ENCODE results near the gene FAAP24. TPM values are rescaled to one million over a fixed set of nuclear protein-coding genes. Genes with fewer than 3 reads are reported as not detected.

The FAAP24 gene
- total and polyA plus RNA-seq, 8 donors: 0.92 to 2.4 (median 1.7) TPM; not detected in 4

DNA sequence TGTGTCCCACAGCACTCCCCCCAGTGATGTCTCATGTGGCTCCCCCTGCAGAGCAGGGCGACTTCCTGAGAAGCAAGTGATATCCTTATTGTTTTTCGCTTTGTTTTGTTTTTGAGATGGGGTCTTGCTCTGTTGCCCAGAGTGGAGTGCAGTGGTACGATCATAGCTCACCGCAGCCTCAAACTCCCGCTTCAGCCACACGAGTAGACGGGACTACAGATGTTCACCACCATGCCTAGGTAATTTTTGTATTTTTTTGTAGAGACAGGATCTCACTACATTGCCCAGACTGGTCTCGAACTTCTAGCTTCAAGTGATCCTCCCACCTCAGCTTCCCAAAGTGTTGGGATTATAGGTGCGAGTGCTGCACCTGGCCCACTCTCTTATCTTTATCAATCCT is 5.3 kb upstream of the FAAP24 start:
- Histone ChIP-seq H3K36me3 (peaks cover 10 to 60% (median 56%) of the 10 kb centered on the region in 4 donors), H3K27ac (no peak overlapping the region), H3K9me3 (no peaks in the 10 kb centered on the region), H3K27me3 (no peaks in the 10 kb centered on the region), H3K4me3 (no peak overlapping the region), H3K4me1 (peaks cover 10 to 20% (median 19%) of the 10 kb centered on the region in 4 donors)
- no peak for DNase-seq
- WGBS, 5 donors: 93 to 97% (median 95%) methylated on average over 9 of the region's 9 CpGs
- intact Hi-C loops (cut with DNase I; ENCODE audit: low total_unique reads): no loop called here
- TF ChIP-seq EP300 (IDR thresholded peaks at IDR 0.05) (no peak), POLR2A (IDR thresholded peaks at IDR 0.05) (no peak), POLR2AphosphoS5 (IDR thresholded peaks at IDR 0.05) (no peak)
- TF ChIP-seq, protein P1, sequence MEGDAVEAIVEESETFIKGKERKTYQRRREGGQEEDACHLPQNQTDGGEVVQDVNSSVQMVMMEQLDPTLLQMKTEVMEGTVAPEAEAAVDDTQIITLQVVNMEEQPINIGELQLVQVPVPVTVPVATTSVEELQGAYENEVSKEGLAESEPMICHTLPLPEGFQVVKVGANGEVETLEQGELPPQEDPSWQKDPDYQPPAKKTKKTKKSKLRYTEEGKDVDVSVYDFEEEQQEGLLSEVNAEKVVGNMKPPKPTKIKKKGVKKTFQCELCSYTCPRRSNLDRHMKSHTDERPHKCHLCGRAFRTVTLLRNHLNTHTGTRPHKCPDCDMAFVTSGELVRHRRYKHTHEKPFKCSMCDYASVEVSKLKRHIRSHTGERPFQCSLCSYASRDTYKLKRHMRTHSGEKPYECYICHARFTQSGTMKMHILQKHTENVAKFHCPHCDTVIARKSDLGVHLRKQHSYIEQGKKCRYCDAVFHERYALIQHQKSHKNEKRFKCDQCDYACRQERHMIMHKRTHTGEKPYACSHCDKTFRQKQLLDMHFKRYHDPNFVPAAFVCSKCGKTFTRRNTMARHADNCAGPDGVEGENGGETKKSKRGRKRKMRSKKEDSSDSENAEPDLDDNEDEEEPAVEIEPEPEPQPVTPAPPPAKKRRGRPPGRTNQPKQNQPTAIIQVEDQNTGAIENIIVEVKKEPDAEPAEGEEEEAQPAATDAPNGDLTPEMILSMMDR (IDR thresholded peaks at IDR 0.05): no peak

DNA sequence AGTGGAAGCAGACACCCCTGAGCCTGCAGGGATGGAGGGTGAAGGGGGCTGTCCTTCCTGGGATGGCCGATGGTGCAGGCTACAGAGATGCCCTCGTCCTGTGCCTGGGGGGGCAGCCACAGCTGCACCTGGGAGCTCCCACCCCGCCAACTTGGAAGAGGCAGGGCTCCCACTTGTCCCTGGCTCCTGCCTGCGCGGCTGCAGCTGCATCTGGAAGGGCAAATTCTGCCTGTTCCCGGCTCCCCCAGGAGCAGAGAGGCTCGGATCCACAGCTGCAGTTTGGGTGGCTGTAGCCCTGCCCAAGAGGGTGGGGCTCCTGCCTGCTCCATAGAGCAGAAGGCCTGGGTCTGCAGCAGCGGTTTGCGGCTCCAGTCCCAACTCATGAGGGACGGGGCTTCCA is 2.5 kb upstream of the FAAP24 start:
- Histone ChIP-seq H3K36me3 (peaks cover 4 to 36% (median 30%) of the 10 kb centered on the region in 4 donors), H3K9me3 (no peaks in the 10 kb centered on the region), H3K27ac (no peak overlapping the region), H3K4me3 (no peak overlapping the region), H3K4me1 (peaks cover 10 to 23% (median 22%) of the 10 kb centered on the region in 4 donors), H3K27me3 (no peaks in the 10 kb centered on the region)
- 88 to 100% (median 96%) methylated on average over 5 to 10 of the region's 10 CpGs for WGBS, 5 donors
- TF ChIP-seq POLR2A (IDR thresholded peaks at IDR 0.05) (no peak), POLR2AphosphoS5 (IDR thresholded peaks at IDR 0.05) (no peak), EP300 (IDR thresholded peaks at IDR 0.05) (no peak)
- TF ChIP-seq, protein P1 (IDR thresholded peaks at IDR 0.05): no peak
- intact Hi-C loops (cut with DNase I; ENCODE audit: low total_unique reads): no loop called here
- no peak for DNase-seq

DNA sequence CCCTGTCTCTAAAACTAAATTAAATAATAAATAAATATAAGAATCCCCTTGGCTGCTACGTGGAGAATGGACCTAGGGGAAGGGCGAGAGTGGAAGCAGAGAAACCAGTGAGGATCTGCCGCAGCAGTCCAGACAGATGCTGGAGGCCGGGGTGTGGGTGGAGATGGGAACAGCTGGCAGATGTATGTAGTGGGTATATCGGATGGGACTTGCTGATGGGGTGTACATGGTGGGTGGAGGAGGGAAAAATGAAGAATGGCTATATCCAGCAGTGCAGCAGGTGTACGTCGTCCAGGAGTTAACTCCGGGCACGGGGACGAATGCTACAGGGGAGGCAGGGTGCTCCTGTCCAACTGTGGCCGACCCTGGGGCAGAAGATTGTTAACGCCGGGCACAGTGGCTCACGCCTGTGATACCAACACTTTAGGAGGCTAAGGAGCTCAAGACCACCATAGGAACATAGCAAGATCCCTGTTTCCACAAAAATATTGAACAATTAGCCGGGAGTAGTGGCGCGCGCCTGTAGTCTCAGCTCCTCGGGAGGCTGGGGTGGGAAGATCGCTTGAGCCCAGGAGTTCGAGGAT is 938 bp upstream of the FAAP24 start:
- 21 to 28% (median 24%) methylated on average over 21 of the region's 21 CpGs for WGBS, 5 donors
- no peaks in the 10 kb centered on the region for H3K9me3 ChIP-seq
- H3K36me3 ChIP-seq: peaks cover 4 to 27% (median 16%) of the 10 kb centered on the region in 4 donors
- peak overlapping the region; percentile 83 to 100 (median 94) for H3K4me3 ChIP-seq
- TF ChIP-seq POLR2AphosphoS5 (IDR thresholded peaks at IDR 0.05) (no peak), EP300 (IDR thresholded peaks at IDR 0.05) (no peak), POLR2A (IDR thresholded peaks at IDR 0.05) (no peak)
- TF ChIP-seq, protein P1 (IDR thresholded peaks at IDR 0.05): no peak
- intact Hi-C loops (cut with DNase I; ENCODE audit: low total_unique reads): no loop called here
- no peaks in the 10 kb centered on the region for H3K27me3 ChIP-seq
- no peak for DNase-seq
- H3K4me1 ChIP-seq: peaks cover 10 to 27% (median 24%) of the 10 kb centered on the region in 4 donors
- H3K27ac ChIP-seq: peak overlapping the region in 3 of 5 donors; percentile 54 to 86 (median 85)

DNA sequence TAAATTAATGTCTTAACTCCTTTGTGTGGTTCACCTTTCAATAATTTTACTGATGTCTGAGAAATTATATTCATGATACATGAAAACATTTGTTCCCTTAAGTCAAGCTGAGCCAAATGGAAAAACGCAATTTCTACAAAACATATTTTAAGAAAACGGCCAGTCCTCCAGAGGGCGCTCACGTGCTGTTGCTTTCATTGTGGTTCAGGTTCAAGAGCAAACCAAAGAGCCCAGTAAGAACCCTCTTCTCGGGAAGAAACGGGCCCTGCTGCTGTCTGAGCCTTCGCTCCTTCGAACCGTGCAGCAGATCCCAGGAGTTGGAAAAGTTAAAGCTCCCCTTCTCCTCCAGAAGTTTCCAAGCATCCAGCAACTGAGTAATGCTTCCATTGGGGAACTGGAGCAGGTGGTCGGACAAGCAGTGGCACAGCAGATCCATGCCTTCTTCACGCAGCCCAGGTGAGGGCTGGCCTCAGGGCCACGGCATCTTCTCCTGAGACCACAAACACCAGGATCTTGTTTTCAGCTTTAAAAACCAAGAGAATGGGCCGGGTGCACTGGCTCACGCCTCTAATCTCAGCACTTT is 4.3 kb downstream of the FAAP24 start:
- Histone ChIP-seq H3K27ac (peak overlapping the region in 2 of 5 donors; percentile 9 to 41), H3K36me3 (peaks cover 0 to 33% (median 21%) of the 10 kb centered on the region in 4 donors), H3K9me3 (no peaks in the 10 kb centered on the region), H3K27me3 (no peaks in the 10 kb centered on the region), H3K4me3 (no peak overlapping the region), H3K4me1 (peaks cover 5 to 23% (median 16%) of the 10 kb centered on the region in 4 donors)
- 37 to 42% (median 38%) methylated on average over 14 of the region's 14 CpGs for WGBS, 5 donors
- intact Hi-C loops (cut with DNase I; ENCODE audit: low total_unique reads): loop anchor here (5.0 kb wide), 1 partner anchor 141 kb away; no protein-coding TSS in a partner anchor
- TF ChIP-seq, protein P1 (IDR thresholded peaks at IDR 0.05): peak in 4 of 7 experiments; percentile 47 to 84 (median 68)
- TF ChIP-seq EP300 (IDR thresholded peaks at IDR 0.05) (no peak), POLR2AphosphoS5 (IDR thresholded peaks at IDR 0.05) (peak in 1 of 3 donors; percentile 18)
- DNase-seq: peak; percentile 82 to 85
